T47D (cell line): Measurements from ENCODE around the gene MMP24.

Experiments
- DNase-seq, 2 experiments: peaks; one replicate each; pipeline versions ENCODE4 v3.0.0 to v3.0.0-alpha.2; 2011 to 2012; ENCODE audit warnings: low read depth in 1 of 2, low spot score in 1 of 2
- JUND ChIP-seq: IDR thresholded peaks from 2 replicates; pipeline ENCODE4 v1.6.1; 2012; ENCODE audit warnings: low read depth
- in situ Hi-C: cut with HindIII; loops from 2 replicates; pipeline ENCODE4 v1.10.0; 2016; ENCODE audit warnings: low sequenced_read_pairs, low pct_unique_long_range_greater_than_20kb

Gene MMP24

DNA sequence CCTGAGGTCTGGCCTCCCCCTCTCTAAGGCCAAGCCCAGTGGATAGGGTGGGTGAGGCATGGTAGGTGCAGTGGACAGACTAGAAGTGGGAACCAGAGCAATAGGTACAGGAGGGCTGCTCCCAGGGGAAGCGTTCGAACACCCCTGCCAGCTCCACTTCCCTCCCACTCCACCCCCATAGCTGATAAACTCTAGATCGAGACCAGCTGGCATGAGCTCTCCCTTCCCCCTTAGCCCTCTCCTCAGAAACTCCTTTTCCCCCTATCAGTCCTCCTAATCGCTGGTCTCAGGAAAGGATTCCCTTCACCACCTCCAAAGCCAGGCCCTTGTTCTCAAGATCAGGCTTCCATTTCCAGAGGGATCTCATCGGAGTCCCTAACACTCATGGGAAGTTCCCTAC lies 71.8 kb downstream of the MMP24 start:
- DNase-seq, result no peak
- in situ Hi-C loops, result no loop called here
- TF ChIP-seq JUND, result no peak

DNA sequence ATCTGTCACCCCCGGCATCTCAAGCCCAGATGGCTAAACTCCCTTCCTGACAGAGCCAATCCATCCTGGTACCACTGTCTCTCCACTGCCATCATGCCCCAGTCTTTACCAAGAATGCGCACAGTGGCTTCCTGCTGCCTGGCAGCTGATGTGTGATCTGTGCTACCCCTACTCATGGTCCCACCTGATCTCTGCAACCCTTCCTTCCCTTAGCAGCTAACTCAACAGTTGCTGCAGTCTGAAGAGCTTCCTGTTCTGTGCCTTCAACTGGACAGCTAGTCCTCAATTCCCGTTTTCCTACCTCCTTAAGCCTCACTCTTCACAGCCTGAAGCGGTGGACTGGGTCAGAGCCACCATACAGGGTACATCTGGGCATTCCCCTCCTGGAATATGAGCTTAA lies 73.3 kb downstream of the MMP24 start:
- in situ Hi-C loops, result no loop called here
- DNase-seq, result no peak
- no peak for TF ChIP-seq JUND

DNA sequence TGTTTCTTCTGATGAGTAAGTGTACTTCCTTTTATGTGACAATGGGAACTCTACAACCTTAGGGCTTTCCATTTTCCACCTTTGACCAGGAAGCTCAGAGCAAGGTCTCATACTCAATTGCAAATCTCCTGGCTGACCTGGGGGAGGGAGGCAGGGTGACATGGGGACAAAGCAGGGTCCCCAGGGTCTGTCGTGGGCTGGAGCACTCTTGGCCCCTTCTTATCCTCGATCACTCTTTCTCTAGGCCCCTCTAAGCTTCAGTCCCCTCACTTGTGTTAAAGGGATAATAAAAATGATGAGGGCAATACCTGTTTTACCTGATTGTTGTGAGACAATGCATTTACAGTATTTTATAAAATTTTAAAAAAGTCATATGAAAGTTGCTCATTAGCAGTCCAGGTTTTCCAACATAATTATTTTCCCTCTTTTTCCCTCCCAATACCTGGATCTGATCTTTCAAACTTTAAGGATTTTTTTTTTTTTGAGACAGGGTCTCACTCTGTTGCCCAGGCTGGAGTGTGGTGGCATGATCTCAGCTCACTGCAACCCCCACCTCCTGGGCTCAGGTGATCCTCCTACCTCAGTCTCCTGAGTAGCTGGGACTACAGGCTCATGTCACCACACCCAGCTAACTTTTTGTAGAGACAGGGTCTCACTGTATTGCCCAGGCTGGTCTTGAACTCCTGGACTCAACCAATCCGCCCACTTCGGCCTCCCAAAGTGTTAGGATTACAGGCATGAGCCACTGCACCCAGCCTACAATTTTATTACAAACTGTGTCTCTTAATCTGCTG lies 74.2 kb downstream of the MMP24 start:
- in situ Hi-C loops, result no loop called here
- no peak for DNase-seq
- no peak for TF ChIP-seq JUND

DNA sequence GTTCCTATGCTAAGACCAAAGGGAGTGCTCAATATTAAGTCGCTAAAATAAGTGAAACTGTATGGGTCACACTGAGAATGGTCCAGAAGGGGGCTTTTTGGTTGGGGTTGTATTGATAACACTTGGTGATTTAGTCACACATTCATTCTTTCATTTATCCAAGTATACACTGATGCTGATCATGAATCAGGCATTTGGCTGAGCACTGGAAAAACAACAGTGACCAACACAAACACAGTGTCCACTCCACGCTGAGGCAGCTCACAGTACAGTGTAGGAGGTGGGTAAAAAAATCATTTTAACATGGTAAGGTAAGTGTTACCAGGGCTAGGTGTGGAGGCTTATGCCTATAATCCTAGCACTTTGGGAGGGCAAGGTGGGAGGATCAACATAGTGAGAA lies 74.9 kb downstream of the MMP24 start:
- no peak for TF ChIP-seq JUND
- in situ Hi-C loops, result no loop called here
- DNase-seq, result no peak

DNA sequence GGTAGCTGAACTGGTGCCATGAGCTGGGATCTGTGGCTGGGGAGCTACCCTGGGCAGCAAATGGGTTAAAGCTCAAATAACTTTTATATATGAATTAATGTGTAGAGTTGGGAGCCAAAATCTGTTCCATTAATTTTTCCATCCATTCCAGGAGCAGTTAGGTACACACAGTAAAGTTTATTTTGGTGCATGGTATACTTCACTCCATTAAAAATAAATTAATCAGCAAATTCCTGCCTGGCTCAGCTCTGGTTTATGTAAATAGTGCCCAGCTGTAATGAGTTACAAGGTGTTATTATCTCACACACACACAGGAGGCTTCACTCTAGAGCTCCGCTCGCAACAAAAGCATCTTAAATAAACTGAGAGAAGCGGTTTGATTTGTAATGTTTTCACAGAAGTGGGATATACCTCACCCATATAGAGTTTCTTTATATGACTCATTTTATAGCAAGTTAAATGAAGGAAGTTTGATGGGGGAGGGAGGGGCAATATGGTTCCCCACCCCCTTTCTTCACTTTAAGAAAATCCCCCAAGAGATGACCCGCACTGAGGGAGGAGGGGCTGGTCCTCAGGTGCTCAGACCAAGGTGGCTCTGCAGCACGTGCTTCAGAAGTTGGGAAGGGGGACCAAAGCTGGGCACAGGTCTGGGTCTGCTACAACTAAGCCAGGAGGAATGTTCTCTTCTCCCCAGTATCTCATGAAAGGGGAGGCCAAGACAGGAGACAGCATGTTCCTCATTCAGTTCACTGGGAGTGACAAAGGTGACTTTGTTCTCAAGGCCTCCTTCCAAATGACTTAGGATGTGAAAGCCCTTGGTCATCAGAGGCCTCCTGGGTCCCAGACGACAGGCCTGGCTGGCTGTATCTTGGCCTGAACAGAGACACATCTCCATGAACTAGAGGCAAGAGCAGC lies 76.2 kb downstream of the MMP24 start:
- in situ Hi-C loops, result no loop called here
- TF ChIP-seq JUND, result no peak
- no peak for DNase-seq

DNA sequence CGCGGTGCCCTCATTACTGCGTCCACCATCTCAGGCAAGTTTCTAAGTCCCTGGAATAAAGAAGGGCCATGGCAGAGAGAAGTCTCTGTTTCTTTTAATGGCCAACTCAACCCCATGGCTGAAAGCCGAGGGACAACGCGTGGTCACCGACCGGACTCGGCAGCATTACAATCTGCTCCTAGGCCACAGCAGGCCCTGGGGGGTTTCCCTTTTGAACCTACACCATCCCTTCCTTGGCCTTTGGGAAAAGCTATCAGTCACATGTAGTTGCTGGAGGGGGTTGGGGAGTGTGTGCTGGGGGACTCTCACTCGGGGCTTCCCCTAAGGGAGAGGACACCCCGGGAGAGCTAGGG lies 76.9 kb downstream of the MMP24 start:
- no peak for DNase-seq
- in situ Hi-C loops, result no loop called here
- no peak for TF ChIP-seq JUND

DNA sequence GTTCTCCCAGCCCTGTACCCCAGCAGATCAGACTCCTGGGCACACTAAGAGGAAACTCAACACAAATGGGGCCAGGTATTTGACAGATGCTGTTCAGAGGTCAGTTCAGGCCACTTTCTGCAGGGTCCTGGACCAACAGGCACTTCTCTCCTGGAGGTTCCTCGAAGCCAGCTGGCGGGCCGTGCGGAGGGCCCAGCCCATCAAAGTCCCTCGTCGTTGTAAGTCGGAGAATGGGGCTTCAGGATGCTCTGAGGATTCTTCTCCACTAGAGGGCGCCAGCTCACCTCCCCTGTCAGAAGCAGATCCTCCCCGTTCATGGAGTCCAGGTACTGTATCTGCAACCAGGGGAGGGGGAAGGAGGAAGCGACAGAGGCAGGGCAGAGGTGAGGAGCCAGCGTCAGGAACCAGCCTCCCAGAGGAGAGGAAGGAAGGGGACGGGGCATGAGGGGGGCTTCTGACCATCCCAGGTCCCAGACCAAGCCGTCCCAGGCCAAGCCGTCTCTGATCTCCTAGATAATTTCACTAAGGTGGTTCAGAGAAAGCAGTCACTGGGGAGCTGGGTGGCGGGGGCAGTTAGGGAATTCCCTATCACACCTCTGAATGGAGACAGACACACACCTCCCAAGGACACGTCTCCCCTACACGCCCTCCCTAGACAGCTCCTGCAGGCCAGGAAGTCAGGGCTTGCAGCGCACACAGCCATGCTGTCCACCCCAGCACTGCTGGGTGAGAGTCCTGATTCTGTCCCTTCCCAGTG lies 77.4 kb downstream of the MMP24 start:
- DNase-seq, result peak; percentile 79 to 92
- in situ Hi-C loops, result no loop called here
- no peak for TF ChIP-seq JUND

DNA sequence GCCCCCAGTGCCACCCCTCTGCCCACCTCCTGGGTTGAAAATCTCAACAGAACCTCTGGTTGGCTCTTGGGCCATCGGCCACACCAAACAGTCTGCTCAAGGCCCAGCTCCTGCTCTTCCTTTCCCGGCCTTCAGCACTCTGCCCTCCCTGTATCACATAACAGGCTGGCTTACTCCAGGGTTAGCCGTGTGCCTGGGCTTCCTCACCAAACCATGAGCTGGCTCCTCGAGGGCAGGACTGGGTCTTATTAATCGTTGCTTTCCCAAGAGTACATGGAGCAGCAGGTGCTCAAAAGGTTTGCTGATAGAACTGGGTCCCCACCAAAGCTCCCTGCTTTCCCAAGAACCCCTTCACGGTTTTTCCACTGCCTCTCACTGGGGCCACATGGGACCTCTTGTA lies 78.5 kb downstream of the MMP24 start:
- no peak for DNase-seq
- in situ Hi-C loops, result no loop called here
- TF ChIP-seq JUND, result no peak

DNA sequence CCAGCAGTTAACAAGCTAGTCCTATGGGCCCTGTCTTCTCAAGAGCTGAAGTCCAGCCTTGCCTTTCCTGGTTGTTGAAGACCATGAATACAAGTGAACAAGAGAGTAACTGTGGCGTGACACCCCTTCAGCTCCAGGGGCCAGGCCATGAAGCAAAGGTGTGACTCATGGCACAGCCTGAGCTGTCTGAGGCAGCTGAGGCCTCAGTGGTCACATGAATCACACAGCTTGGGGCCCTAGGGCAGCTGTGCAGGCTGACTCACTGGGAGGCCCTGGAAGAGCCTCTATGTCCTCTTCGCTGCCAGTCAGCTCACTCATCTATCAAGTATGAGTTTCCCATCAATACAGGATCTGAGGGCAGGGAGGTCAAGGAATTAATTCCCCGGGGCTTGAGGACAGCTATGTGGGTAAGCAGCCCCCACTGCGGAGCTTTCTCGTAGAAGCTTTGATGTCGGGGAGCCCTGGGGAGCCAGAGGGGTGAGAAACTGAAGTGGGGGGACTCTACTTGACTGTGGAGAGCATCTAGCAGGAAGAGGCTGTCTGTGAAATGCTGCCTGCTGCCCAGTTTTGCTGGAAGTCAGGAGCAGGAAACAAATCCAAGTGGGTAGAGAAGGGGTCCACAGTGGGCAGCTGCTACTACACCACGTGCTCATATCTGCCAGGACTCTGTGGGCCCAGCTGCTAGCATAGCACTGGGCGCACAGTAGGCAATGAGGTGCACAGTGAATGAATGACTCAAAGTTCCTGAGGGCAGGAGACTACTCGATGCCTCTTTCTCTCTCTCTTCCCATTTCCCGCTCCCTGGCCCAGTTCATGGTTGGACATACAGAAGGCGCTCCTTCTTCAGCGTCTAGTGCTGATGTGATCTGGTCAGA lies 79.4 kb downstream of the MMP24 start:
- peak in 1 of 2 experiments; percentile 47 for DNase-seq
- no peak for TF ChIP-seq JUND
- in situ Hi-C loops, result no loop called here

DNA sequence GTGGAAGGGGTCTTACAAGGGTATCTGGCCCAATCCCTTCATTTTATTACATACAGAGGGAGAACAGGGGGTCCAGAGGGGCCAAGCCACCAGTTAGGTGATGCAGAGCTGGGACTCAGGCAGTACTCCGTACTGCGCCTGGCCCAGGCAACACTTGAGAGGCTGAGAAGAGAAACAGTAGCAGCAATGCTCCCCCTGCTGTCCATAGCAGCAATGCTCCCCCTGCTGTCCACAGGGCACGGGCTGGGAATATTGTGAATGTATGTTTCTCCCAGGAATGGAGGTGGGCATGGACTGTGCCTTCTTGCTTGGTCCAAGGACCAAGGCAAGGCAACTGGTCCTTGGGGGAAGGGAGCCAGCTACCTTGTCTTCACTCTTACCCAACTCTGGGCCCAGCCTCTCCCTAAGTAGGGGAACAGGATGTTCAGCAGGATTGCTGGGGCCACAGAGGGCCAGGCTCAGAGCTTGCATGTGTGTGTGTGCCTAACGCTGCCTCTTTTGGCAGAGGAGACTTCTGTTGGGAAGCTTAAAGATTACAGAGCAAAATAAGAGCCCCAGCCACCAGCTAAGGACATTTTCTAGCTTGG lies 80.5 kb downstream of the MMP24 start:
- in situ Hi-C loops, result no loop called here
- no peak for TF ChIP-seq JUND
- peak; percentile 77 to 86 for DNase-seq
